AML-193 (cell line): Measurements from ENCODE around the gene PDZRN3.

Experiments used
- DNase-seq, 2 experiments: peaks; one replicate each; lab custom pipeline; 2025; lab: John Stamatoyannopoulos, UW

The PDZRN3 gene

DNA sequence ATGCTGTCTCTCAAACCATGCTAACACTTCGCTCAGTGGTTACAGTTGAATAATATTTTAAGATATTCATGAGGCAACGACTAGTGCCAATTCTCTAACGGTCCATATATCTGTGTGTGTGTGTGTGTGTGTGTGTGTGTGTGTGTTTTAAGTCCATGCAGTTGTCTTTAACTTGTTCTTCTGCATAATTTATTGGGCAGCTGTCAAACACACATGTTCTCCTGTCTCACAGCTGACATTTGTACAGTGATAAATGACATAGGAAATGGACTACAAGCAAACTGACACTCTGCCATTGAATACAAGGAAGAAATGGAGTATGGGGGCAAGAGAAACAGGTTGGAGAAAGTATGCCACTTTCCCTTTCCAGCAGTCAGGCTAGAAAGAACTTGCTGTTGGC is 172.0 kb downstream of the PDZRN3 start:
- DNase-seq = no peak

DNA sequence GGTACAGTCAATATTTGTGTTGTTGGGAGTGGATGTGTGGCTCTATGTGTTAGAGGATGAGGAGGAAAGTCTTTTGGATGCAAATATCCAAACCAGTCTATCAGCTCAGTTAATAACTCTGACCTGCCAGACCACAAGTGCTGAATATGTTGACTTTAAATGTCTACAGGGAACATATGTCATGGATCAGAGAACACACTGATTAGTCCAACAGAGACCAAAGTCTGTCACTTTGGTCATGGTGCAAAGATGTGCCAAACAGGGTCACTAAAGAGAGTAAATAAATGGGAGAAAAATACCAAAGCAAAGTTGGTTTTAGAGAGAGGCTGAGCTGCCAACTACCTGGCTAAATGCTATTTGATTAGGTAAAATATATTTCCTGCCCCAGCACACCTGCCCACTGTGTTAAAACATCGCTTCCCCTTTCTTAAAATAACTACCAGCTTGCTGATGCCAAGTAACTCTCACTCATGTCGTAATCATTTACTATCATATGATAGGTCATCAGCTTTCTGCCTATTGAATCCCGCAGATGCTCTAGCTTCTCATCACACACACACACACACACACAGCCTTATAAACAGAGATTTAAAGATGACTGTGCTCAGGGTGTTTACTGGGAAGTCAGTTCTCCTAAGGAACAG is 173.3 kb downstream of the PDZRN3 start:
- no peak for DNase-seq

- DNase-seq = no peak
These were observed 175.0 kb downstream of the PDZRN3 start for GRCh38 chr3:73449774-73450173.

DNA sequence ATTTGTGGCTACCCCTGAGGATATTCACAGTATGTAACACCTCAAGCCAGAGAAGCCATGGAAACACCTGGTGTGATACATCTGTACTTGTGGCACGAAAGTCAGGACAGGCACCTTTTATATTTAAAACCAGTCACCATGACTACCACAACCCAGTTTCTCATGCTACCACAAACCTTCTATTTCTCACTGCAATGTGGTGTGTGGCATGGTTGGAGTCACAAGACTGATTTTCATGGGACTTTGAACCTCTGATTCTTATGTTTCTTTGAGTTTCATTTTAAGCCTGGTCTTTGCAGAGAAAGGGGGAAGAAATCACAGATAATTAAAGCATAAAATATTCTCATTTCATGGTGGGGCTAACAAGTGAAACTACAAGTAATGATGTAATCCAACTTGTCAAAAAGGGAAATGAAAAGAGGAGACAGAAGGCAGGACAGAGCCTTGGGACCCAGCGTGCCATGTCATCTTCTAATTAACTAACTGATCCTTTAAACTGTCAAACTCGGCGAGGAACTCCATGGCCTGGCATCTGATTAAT is 175.9 kb downstream of the PDZRN3 start:
- DNase-seq = no peak

- no peak for DNase-seq
These were observed 176.7 kb downstream of the PDZRN3 start for GRCh38 chr3:73448041-73448440.

- no peak for DNase-seq
These were observed 177.6 kb downstream of the PDZRN3 start for GRCh38 chr3:73447111-73447510.

DNA sequence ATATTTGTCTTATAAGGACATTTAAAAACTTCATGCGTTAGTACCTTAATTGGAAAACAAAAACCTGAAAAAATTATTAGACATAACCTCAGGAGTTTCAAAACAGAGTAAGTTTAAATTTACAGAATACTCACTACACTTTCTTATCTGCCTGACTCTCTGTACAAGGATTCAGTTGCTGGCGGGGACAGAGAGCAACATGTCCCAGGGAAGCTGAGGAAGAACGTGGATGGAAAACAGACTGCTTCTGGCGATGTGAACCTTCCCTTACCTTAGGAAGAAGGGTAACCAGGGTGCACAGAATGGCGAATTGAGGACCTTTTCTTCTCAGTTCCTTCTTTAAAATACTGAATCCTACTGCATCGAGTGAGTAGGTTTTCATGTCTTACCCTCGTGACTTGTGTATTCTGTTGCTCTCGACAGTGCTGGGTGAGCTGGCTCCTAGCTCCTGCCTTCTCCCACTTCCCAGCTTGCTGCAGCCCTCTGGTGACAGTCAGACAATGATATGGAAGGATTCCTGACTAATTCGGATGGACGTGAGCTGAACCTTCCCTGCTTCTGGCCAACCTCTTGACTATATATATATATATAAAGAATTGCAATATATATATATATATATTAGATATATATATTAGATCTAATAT is 178.2 kb downstream of the PDZRN3 start:
- no peak for DNase-seq

GRCh38 chr3:73442886-73443285 is 181.9 kb downstream of the PDZRN3 start:
- DNase-seq = no peak

GRCh38 chr3:73442152-73442551 is 182.6 kb downstream of the PDZRN3 start:
- DNase-seq = no peak

DNA sequence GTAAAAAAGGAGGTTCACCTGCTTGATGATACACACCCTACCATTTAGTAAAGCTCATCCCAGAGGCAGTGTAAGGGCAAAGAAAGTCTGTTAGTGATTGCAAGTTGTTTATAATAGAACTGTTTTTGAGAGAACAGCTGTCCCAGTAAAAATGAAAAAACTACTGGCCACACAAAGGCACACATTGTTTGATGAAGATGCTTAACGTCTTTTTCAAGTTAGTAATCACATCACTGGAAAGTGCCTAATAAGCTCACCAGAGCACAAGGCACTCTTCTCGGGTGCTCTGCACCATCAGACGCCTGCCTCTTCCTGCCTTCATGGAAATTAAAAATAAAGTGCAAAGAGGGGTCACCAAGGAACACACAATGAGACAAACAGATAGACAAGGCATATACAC is 186.9 kb downstream of the PDZRN3 start:
- DNase-seq = no peak

DNA sequence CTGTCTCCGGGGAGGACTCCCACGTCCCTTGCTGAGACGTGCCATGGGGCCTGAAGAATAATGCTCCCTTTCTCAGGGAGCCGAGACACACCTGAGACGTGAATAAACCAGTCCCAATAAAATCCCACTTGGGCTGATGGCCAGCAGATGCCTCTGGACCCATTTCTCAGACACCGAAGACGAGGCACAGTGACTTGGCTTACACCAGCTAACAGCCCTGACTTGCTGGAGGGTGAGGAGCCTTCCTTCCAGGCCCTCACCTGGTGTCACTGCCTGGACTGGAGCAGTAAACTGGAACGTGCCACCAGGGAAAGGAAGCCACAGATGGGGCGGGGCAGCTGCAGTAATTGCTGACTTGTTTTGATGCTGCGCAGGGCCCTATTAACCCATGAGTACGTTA is 189.7 kb downstream of the PDZRN3 start:
- DNase-seq = no peak

DNA sequence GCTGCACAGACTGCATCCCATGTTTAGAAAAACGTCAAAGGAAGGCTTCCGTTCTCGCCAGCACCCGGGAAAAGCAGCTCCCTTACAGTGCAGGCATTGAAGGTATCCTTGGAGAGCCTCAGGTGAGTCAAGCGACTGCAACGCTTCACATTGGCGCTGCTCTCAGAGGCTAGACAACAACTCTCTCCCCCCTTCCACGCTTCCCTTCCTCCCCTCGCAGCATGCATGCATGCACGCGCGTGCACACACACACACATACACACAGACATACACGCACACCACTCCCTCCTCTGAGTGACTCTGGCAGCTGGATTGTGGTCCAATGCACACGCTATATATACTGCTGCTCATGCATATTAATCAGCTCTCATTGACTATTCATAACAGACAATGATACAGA is 191.1 kb downstream of the PDZRN3 start:
- DNase-seq = no peak

GRCh38 chr3:73433079-73433478 is 191.7 kb downstream of the PDZRN3 start:
- no peak for DNase-seq

DNA sequence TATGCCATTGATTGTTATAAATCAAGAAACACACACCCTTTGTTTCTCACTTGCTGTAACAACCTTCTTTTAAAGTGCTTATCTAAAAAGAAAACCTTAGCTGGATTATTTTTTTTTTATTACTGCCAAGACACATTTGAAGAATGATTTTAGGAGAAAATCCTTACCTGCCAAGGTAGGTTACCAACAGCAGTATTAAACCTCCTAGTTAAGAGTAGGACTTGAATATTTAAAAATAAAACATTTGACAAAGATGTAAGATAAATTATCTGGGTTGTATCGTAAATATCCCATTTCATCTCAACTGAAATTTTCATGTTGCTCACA is 192.1 kb downstream of the PDZRN3 start:
- DNase-seq = no peak

GRCh38 chr3:73432023-73432705 is 192.6 kb downstream of the PDZRN3 start:
- peak; percentile 58 to 60 for DNase-seq

DNA sequence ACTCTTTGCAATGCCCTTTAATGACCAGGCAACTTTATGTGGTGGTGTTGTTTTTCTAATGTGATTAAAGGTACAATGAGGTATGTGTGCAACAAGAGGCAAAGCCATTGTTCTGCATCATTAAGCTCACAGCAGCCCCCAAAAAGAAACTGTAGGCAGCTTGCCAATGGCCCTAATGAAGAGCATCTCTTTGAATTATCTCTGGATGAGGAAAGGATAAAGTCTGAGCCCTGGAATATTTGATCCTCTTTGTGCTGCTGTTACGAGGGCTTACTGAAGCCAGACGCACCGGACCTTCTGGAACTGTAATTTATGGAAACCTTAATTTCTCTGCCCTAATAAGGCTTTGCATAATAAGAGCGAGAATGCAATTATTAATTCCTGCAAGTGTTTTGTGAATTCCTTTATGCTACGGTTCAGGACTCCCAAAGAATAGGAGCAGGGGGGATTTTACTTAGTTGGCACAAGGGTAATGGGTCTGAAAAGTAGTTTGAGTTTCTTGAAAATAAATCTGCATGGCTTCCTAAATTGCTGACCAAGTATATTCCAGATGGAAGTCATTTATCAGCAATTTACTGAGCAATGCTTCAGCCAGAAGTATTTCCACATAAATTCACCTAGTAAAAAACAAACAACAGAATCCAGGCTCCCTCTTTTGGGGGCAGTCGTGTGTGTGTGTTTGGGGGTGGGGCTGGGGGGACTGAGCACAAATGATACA is 193.4 kb downstream of the PDZRN3 start:
- DNase-seq = no peak

DNA sequence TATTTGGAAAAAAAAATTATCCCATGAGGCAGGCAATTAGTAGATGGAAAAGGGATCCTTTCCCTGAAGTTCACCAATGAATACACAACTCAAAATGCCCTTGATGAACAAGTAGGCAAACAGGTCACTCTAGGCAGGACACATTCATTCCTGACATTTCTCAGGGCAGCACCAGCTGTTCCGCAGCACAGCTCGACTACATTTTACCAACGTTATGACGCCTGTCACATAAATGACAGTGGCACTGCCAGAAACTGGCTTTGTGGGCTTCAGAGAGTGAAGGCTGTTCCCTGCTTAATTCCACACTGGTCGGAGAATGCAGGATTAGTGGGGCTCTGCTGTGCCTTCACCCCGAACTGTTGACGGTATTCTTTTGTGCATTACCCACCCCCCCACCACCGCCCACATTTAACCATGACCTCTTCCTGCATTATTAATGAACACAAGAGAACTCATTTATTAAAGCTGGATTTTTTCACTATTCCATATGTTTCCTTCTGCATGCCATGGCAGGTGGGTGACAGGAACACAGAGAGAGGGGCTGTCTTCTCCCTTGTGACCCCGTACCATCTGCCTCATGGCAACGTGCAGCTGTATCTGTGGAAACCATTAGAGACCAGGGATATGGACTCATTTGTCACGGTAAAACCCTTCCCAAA is 197.6 kb downstream of the PDZRN3 start:
- DNase-seq = no peak

GRCh38 chr3:73426606-73427005 is 198.1 kb downstream of the PDZRN3 start:
- DNase-seq = no peak

GRCh38 chr3:73423116-73423515 is 201.6 kb downstream of the PDZRN3 start:
- no peak for DNase-seq

- no peak for DNase-seq
These were observed 202.2 kb downstream of the PDZRN3 start for GRCh38 chr3:73422571-73422970.

GRCh38 chr3:73419942-73420341 is 204.8 kb downstream of the PDZRN3 start:
- no peak for DNase-seq

DNA sequence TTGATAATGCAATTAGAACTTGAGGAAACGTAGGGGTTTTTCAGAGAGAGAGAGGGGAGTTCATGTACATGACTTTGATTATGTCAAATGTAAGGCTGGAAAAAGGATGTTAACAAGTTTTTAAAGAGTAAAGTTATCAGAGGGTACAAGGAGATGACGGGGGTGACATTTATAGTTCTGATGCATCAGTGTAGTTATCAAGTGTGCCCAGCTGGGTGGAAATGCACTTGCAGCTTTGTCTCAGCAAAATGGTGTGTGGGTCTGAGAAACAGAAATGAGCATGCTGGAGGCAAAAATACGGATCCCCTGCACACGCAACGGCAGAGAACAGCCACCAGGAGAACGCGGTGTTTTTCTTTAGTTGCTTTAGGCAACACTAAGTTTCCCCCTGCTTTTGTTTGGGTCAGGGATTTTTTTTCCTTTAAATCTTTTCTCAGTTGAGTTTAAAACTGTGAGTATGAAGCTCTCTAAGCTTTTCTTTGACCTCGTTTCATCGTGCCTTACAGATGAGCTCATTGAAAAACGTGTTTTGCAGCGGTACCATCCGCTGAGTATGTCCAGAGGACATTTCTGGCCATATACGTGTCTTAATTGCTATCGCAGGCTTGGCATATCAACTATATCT is 205.4 kb downstream of the PDZRN3 start:
- DNase-seq = no peak
